Measurements from ENCODE around the gene CBARP.

The CBARP gene

GRCh38 chr19:1237754-1238368, at the start of gene CBARP:
Gene CBARP, minus strand, starts transcription at chr19:1238005. Its CDS starts 1,905 bp downstream, at chr19:1236100.
- no peak for DNase-seq

GRCh38 chr19:1286487-1287353, 48.9 kb upstream of the CBARP start:
- DNase-seq = no peak

GRCh38 chr19:1285737-1286360, 48.0 kb upstream of the CBARP start, which contains the start of gene EFNA2:
Gene EFNA2, plus strand, starts transcription at chr19:1285873. Its CDS starts 296 bp downstream, at chr19:1286169.
- no peak for DNase-seq

- DNase-seq = no peak
Observed at GRCh38 chr19:1284979-1285736, 47.4 kb upstream of the CBARP start.

GRCh38 chr19:1284293-1284978, 46.6 kb upstream of the CBARP start:
- DNase-seq = no peak

GRCh38 chr19:1283917-1284292, 46.1 kb upstream of the CBARP start:
- no peak for DNase-seq

- no peak for DNase-seq
Observed at GRCh38 chr19:1283207-1283916, 45.6 kb upstream of the CBARP start.

GRCh38 chr19:1282588-1283206, 44.9 kb upstream of the CBARP start:
- DNase-seq = no peak

GRCh38 chr19:1281569-1282287, 43.9 kb upstream of the CBARP start:
- no peak for DNase-seq

GRCh38 chr19:1280636-1281568, 43.1 kb upstream of the CBARP start:
- no peak for DNase-seq

GRCh38 chr19:1279782-1280341, 42.1 kb upstream of the CBARP start:
- no peak for DNase-seq

GRCh38 chr19:1278713-1279660, 41.2 kb upstream of the CBARP start:
- DNase-seq = no peak

GRCh38 chr19:1278074-1278473, 40.3 kb upstream of the CBARP start:
- DNase-seq = no peak

- no peak for DNase-seq
Observed at GRCh38 chr19:1277061-1277460, 39.3 kb upstream of the CBARP start.

GRCh38 chr19:1276628-1277022, 38.8 kb upstream of the CBARP start:
- DNase-seq = no peak

GRCh38 chr19:1275976-1276627, 38.3 kb upstream of the CBARP start:
- no peak for DNase-seq

- DNase-seq = peak; percentile 65
Observed at GRCh38 chr19:1275260-1275975, 37.6 kb upstream of the CBARP start, which contains the start of gene FAM174C. Gene FAM174C, plus strand, starts transcription at chr19:1275530. Its CDS starts 20 bp downstream, at chr19:1275550.

All from NCI-H1436 treated with DMSO at 0.1 percent for 48 hours (cell line).